ENCODE results near the gene TMPRSS12. TPM values are rescaled to one million over a fixed set of nuclear protein-coding genes. Genes with fewer than 3 reads are reported as not detected.
"Not testable (repeated sequence)": the region's sequence is repeated elsewhere in the genome, so short reads cannot be mapped to it uniquely, and the experiment has no call there.

TMPRSS12 gene
- total RNA-seq, 2 experiments from 2014 or later: not detected

DNA sequence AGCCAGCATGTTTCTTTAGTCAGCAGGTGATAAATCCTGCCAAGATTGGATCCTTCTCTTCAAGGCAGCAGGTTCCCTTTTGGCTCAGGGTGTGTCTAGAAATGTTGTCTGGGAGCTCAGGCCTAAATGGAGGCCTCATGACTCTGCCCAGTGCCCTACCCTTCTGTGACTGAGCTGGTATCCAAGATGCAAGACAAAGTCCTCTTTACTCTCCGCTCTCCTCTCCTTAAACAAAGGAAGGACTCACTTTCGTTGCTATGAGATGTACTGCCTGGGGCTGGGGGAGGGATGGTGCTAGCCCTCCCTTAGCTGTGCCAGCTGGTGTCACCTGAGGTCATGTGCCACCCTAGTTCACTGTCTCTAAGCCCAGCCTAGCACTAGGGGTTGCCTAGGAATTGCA is 13.8 kb upstream of the TMPRSS12 start:
- intact Hi-C loops (cut with micrococcal nuclease): loop anchor here (5.0 kb wide), 2 partner anchors 423 to 513 kb away; no protein-coding TSS in a partner anchor
- no peak for DNase-seq
- H3K27me3 Mint-ChIP-seq (ENCODE audit: low read depth): no peaks in the 10 kb centered on the region
- H3K36me3 Mint-ChIP-seq (ENCODE audit: low read depth): no peaks in the 10 kb centered on the region
- H3K4me1 Mint-ChIP-seq (ENCODE audit: low read depth): peaks cover 10% of the 10 kb centered on the region
- H3K4me3 Mint-ChIP-seq: no peak overlapping the region
- H3K9me3 Mint-ChIP-seq: peaks cover 5% of the 10 kb centered on the region
- CTCF ChIA-PET: interaction anchor here (0.8 to 5.7 kb wide), 2 partner anchors 64 to 198 kb away, joined by 3 to 56 read pairs; partner anchors contain the start of gene SLC11A2
- H3K27ac Mint-ChIP-seq: no peak overlapping the region

DNA sequence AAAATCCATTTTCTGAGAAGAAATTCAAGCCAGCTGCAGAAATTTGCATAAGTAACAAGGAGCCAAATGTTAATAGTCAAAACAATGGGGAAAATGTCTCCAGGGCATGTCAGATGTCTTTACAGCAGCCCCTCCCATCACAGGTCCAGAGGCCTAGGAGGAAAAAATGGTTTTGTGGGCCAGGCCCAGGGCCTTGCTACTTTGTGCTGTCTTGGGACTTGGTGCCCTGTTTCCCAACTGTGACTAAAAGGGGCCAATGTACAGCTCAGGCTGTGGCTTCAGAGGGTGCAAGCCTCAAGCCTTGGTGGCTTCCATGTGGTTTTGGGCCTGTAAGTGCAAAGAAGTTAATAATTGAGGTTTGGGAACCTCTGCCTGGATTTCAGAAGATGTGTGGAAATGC is 8.9 kb upstream of the TMPRSS12 start:
- H3K27ac Mint-ChIP-seq; CTCF ChIA-PET; H3K36me3 Mint-ChIP-seq (ENCODE audit: low read depth); H3K27me3 Mint-ChIP-seq (ENCODE audit: low read depth); H3K4me3 Mint-ChIP-seq; H3K4me1 Mint-ChIP-seq (ENCODE audit: low read depth); DNase-seq; intact Hi-C loops (cut with micrococcal nuclease): not testable (repeated sequence)
- H3K9me3 Mint-ChIP-seq: peaks cover 12% of the 10 kb centered on the region

DNA sequence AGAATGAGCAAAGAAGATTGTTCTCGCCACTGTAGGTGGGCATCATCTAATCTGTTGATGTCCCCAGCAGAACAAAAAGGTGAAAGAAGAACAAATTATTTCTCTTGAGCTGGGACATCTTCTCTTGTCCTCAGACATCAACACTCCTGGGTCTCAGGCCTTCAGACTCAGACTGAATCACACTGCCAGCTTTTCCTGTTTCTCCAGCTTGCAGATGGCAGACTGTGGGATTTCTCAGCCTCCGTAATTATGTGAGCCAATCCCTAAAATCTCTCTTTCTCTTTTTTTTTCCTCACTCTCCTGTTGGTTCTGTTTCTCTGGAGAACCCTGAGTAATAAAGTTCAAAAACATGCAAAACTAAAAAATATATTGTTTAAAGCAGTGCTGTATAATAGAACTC is 3.7 kb upstream of the TMPRSS12 start:
- intact Hi-C loops (cut with micrococcal nuclease): no loop called here
- peaks cover 4% of the 10 kb centered on the region for H3K4me1 Mint-ChIP-seq (ENCODE audit: low read depth)
- CTCF ChIA-PET: no interaction called here
- no peak overlapping the region for H3K4me3 Mint-ChIP-seq
- DNase-seq: no peak
- peaks cover 5% of the 10 kb centered on the region for H3K27me3 Mint-ChIP-seq (ENCODE audit: low read depth)
- no peaks in the 10 kb centered on the region for H3K36me3 Mint-ChIP-seq (ENCODE audit: low read depth)
- H3K27ac Mint-ChIP-seq: no peak overlapping the region
- H3K9me3 Mint-ChIP-seq: peaks cover 14% of the 10 kb centered on the region

DNA sequence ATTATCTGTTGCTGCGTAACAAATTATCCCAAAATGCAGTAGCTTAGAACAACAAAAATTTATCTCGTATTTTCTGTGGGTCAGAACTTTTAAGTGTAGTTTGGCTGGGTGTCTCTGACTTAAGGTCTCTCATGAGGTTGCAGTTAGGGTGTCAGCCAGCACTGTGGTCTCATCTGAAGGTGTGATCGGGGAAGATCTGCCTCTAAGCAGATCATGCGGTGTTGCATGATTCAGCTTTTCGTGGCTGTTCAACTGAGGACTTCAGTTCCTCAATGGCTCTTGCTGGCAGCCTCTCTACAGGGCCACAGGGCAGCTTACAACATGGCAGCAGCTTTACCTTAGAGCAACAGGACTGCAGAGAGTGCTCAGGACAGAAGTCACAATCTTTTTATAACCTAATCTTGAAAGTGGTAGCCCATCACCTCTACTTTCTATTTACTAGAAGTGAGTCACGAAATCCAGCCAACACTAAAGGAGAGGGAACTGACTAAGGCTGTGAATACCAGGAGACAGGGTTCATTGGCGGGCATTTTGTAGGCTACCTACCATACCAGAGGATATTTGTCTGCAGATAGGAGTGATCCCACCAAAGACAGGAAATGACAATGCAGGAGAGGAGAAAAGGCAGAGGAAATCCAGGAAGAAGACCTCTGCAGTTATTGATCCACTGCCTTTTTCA is 1.8 kb upstream of the TMPRSS12 start:
- CTCF ChIA-PET: interaction anchor here (0.6 to 1.0 kb wide), 4 partner anchors 12 to 74 kb away, joined by 3 to 7 read pairs (median 3); no protein-coding TSS in a partner anchor
- H3K4me3 Mint-ChIP-seq: no peak overlapping the region
- H3K9me3 Mint-ChIP-seq: peaks cover 8% of the 10 kb centered on the region
- peaks cover 7% of the 10 kb centered on the region for H3K27me3 Mint-ChIP-seq (ENCODE audit: low read depth)
- intact Hi-C loops (cut with micrococcal nuclease): no loop called here
- H3K36me3 Mint-ChIP-seq (ENCODE audit: low read depth): no peaks in the 10 kb centered on the region
- DNase-seq: no peak
- H3K4me1 Mint-ChIP-seq (ENCODE audit: low read depth): peaks cover 4% of the 10 kb centered on the region
- no peak overlapping the region for H3K27ac Mint-ChIP-seq

DNA sequence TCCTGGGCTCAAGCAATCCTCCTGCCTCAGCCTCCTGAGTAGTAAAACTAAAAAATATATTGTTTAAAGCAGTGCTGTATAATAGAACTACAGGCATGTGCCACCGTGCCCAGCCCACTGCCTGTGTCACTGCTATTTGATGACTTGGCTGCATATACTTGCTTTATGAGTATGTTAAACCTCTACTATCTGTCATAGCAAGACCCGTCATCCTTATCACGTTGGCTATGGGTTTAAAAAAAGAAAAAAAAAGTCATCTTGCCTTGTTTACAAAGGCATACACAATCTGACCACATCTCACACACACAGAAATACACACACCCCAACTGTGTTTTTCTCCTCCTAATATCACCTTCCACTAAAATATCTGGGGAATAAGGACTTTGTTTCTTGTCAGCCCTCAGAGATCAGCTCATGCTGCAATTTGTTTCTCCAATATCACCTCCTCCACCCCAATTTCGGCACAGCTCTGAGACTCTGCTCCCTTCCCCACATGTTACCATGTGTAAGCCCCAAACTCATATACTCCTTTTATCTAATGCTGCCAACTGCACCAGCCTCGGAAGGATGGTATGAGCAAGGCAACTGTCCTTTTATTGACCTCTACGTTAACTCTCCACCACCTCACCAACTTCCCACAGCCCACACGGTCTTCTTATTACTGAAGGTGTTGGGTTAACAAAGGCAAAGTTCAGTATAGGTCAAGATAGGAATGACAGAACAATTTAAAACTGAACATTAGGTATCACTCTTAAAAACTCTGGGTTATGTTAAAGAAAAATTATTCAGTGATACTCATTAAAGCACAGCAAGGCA is 802 bp upstream of the TMPRSS12 start:
- intact Hi-C loops (cut with micrococcal nuclease): no loop called here

DNA sequence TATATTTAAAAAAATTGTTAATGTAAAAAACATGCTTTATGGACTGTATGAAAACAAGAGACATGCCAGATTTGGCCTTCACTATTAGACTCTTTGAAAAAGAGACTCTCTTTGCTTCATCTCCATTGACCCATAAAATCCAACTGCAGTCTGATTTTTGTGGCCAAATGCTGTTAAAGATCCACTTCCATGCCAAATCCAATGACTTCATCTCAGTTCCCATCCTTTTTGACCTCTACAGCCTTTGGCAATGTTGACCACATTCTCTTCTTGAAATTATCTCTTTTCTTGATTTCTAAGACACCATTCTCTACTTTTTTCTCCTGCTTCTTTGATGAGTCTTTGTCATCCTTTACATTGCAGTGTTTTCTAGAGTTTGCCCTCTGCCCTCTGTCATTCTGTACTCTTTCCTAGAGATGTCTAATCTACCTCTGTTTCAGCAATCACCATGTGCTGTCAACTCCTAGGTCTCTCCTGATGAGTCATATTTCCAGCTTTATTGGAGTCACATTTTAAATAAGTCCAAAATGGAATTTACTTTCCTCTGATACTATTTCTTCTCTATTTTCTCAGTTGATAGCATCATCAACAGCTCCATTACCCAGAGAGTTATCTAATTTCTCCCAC is 2.4 kb downstream of the TMPRSS12 start:
- intact Hi-C loops (cut with micrococcal nuclease): no loop called here
- Mint-ChIP-seq H3K27me3 (ENCODE audit: low read depth) (peaks cover 11% of the 10 kb centered on the region), H3K36me3 (ENCODE audit: low read depth) (no peaks in the 10 kb centered on the region), H3K27ac (no peak overlapping the region), H3K4me1 (ENCODE audit: low read depth) (peaks cover 4% of the 10 kb centered on the region), H3K9me3 (peaks cover 8% of the 10 kb centered on the region), H3K4me3 (no peak overlapping the region)
- DNase-seq: no peak
- CTCF ChIA-PET: interaction anchor here (0.6 kb wide), 1 partner anchor 69 kb away, joined by 4 read pairs; no protein-coding TSS in a partner anchor

More for the DNA sequence above, 802 bp upstream of the TMPRSS12 start:
- Mint-ChIP-seq H3K9me3 (peaks cover 8% of the 10 kb centered on the region), H3K36me3 (ENCODE audit: low read depth) (no peaks in the 10 kb centered on the region), H3K4me3 (no peak overlapping the region), H3K27me3 (ENCODE audit: low read depth) (peaks cover 7% of the 10 kb centered on the region), H3K27ac (no peak overlapping the region), H3K4me1 (ENCODE audit: low read depth) (peaks cover 4% of the 10 kb centered on the region)
- CTCF ChIA-PET: no interaction called here
- no peak for DNase-seq

DNA sequence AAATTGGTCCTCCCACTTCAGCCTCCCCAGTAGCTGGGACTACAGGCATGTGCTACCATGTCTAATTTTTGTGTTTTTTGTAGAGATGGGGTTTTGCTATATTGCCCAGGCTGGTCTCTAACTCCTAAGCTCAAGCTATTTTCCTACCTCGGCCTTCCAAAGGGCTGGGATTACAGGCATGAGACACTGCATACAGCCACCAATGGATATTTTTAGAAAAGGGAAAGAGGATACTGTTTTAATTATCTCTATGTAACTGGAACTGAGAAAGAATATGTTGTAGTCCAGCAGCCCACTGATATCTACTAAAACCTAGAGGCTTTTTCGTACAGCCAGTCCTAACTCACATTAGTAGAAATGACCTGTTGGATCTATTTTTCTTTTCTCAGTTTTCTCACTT is 6.2 kb downstream of the TMPRSS12 start:
- Mint-ChIP-seq H3K4me3 (no peak overlapping the region), H3K9me3 (peaks cover 2% of the 10 kb centered on the region), H3K36me3 (ENCODE audit: low read depth) (no peaks in the 10 kb centered on the region), H3K27me3 (ENCODE audit: low read depth) (peaks cover 10% of the 10 kb centered on the region), H3K4me1 (ENCODE audit: low read depth) (no peaks in the 10 kb centered on the region), H3K27ac (no peak overlapping the region)
- CTCF ChIA-PET: no interaction called here
- DNase-seq: no peak
- intact Hi-C loops (cut with micrococcal nuclease): no loop called here

DNA sequence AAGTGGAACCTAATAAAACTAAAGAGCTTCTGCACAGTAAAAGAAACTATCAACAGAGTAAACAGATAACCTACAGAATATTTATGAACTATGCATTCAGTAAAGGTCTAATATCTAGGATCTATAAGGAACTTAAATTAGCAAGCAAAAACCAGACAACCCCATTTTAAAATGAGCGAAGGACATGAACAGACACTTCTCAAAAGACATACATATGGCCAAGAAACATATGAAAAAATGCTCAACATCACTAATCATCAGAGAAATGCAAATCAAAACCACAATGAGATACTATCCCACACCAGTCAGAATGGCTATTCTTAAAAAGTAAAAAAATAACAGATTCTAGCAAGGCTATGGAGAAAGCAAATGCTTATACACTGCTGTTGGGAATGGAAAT is 12.5 kb downstream of the TMPRSS12 start:
- DNase-seq; H3K4me3 Mint-ChIP-seq; H3K27ac Mint-ChIP-seq; H3K4me1 Mint-ChIP-seq (ENCODE audit: low read depth); H3K27me3 Mint-ChIP-seq (ENCODE audit: low read depth); H3K36me3 Mint-ChIP-seq (ENCODE audit: low read depth); CTCF ChIA-PET; intact Hi-C loops (cut with micrococcal nuclease); H3K9me3 Mint-ChIP-seq: not testable (repeated sequence)

DNA sequence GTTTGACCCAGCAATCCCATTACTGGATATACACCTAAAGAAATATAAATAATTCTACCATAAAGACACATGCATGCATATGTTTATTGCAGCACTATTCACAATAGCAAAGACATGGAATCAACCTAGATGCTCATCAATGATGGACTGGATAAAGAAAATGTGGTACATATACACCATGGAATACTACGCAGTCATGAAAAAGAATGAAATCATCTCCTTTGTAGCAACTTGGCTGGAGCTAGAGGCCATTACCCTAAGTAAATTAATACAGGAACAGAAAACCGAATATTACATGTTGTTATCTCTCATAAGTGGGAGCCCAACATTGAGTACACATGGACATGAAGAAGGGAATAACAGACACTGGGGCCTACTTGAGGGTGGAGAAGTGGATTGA is 13.0 kb downstream of the TMPRSS12 start:
- H3K36me3 Mint-ChIP-seq (ENCODE audit: low read depth); H3K9me3 Mint-ChIP-seq; CTCF ChIA-PET; H3K4me3 Mint-ChIP-seq; H3K27me3 Mint-ChIP-seq (ENCODE audit: low read depth); H3K27ac Mint-ChIP-seq; intact Hi-C loops (cut with micrococcal nuclease); H3K4me1 Mint-ChIP-seq (ENCODE audit: low read depth); DNase-seq: not testable (repeated sequence)

DNA sequence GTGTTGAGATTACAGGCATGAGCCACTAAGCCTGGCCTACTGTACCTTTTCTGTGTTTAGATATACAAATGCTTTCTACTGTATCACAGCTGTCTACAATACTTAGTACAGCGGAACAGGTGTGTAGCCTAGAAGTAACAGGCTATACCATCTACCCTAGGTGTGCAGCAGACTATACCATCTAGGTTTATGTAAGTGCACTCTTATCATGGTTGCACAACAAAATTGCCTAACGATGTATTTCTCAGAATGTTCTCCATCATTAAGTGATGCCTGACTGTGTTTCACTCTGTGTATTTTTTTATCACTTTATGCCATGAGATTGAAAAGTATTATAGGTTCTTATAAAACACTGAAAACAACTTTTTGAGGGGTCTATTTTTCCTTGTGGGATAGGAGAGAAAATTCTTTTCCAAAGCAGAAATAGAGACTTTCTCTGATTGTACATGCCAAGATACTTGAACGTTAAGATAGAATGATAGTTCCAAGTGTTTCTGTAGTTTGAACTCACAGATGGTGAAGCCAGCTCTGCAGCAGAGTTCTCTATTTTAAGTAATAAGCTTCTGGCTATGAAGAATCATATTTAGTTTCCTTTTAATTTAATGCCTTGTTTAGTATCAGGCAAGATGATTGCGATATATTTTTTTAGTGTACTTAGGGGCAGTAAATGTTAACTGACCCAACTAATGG is 17.0 kb downstream of the TMPRSS12 start:
- CTCF ChIA-PET: interaction anchor here (0.7 to 0.9 kb wide), 2 partner anchors 10 to 16 kb away, joined by 3 read pairs; no protein-coding TSS in a partner anchor
- Mint-ChIP-seq H3K4me1 (ENCODE audit: low read depth) (no peaks in the 10 kb centered on the region), H3K27me3 (ENCODE audit: low read depth) (no peaks in the 10 kb centered on the region), H3K4me3 (no peak overlapping the region), H3K36me3 (ENCODE audit: low read depth) (no peaks in the 10 kb centered on the region), H3K27ac (no peak overlapping the region), H3K9me3 (peaks cover 4% of the 10 kb centered on the region)
- intact Hi-C loops (cut with micrococcal nuclease): no loop called here
- no peak for DNase-seq

DNA sequence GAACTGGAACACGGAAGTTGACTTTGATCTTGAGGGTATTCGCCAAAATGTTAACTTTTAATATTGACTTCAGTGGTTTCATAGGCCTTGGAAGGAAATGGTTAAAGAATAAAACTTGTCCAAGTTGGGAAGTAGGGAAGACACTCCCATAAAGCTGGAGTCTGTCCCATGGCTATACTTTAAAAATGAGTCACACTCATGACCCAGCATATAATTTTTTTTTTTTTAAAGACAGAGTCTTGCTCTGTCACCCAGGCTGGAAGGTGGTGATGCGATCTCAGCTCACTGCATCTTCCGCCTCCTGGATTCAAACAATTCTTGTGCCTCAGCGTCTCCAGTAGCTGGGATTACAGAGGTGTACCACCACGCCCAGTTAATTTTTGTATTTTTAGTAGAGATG is 19.6 kb downstream of the TMPRSS12 start:
- CTCF ChIA-PET: interaction anchor here (0.7 to 1.3 kb wide), 2 partner anchors 40 to 54 kb away, joined by 3 read pairs; no protein-coding TSS in a partner anchor
- no peak overlapping the region for H3K4me3 Mint-ChIP-seq
- H3K9me3 Mint-ChIP-seq: peaks cover 8% of the 10 kb centered on the region
- intact Hi-C loops (cut with micrococcal nuclease): no loop called here
- no peak for DNase-seq
- H3K27ac Mint-ChIP-seq: no peak overlapping the region
- H3K4me1 Mint-ChIP-seq (ENCODE audit: low read depth): peaks cover 9% of the 10 kb centered on the region
- no peaks in the 10 kb centered on the region for H3K36me3 Mint-ChIP-seq (ENCODE audit: low read depth)
- H3K27me3 Mint-ChIP-seq (ENCODE audit: low read depth): no peaks in the 10 kb centered on the region

DNA sequence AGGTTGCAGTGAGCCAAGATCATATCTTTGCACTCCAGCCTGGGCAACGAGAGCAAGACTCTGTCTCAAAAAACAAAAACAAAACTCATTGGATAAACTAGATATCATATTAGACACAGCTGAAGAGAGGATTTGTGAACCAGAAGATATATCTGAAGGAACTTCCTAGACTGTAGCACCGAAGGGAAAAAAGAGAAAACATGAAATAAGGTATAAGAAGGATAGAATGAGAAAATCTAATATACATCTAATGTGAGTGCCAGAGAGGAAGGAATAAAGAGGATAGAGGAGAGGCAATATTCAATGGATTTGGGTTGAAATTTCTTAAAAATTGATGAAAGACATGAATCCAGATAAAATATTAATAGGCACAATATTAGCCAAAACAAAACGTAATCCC is 22.5 kb downstream of the TMPRSS12 start:
- CTCF ChIA-PET: no interaction called here
- Mint-ChIP-seq H3K27me3 (ENCODE audit: low read depth) (no peaks in the 10 kb centered on the region), H3K36me3 (ENCODE audit: low read depth) (no peaks in the 10 kb centered on the region), H3K4me3 (no peak overlapping the region), H3K27ac (no peak overlapping the region), H3K4me1 (ENCODE audit: low read depth) (peaks cover 29% of the 10 kb centered on the region), H3K9me3 (peaks cover 11% of the 10 kb centered on the region)
- intact Hi-C loops (cut with micrococcal nuclease): no loop called here
- no peak for DNase-seq
